HepG2 (cell line): ENCODE measurements around the gene PHB1. TPM values are rescaled to one million over a fixed set of nuclear protein-coding genes. Genes with fewer than 3 reads are reported as not detected.
A peak's percentile ranks its signal among the peaks of the same experiment; 100 is the strongest.

Source experiments
- ATAC-seq: fragments of 200-7000 bp; cut with Tn5 transposase; 3 replicates; pipeline ENCODE4 v1.9.1; 2020; ENCODE audit warnings: mild to moderate bottlenecking, moderate library complexity
- BruUV-seq: library from RNA; stranded (reverse); fragments of 400-500 nt; replicated peaks from 2 replicates; lab custom pipeline; 2021; lab: Mats Ljungman, UMichigan
- CTCF ChIA-PET: fragments of 300-600 bp; formaldehyde crosslinking; extraction: SDS; loops from one replicate; lab custom pipeline; 2021; ENCODE audit warnings: low total read pairs, inconsistent platforms, low intra/inter-chr PET ratio; lab: Yijun Ruan, JAX
- POLR2A ChIA-PET: fragments of 350-600 bp; sonication (Branson Sonifier 250); formaldehyde crosslinking; loops from one replicate; lab custom pipeline; 2020; ENCODE audit warnings: antibody characterized with exemption, inconsistent platforms; lab: Yijun Ruan, JAX
- DNase-seq: peaks from one replicate; pipeline ENCODE4 v3.0.0-alpha.2; 2015; ENCODE audit warnings: low spot score
- FAIRE-seq: peaks from 3 replicates; lab custom pipeline; 2011; peaks lifted over from hg19 to GRCh38; lab: Jason Lieb, UNC
- H2AFZ ChIP-seq: one replicate; pipeline ENCODE4 v1.6.1; 2011; ENCODE audit warnings: low read length, inconsistent platforms
- H3K27ac ChIP-seq: fragments of 300-600 bp; 3 replicates; pipeline ENCODE4 v1.8.0; 2011; ENCODE audit warnings: mixed run types, mild to moderate bottlenecking, mixed read lengths, low read length, inconsistent platforms; ENCODE audit not compliant: insufficient read depth; ENCODE audit errors: extremely low read length
- H3K27me3 ChIP-seq, 2 experiments: fragments of 200-600 bp in 1 of 2; 2 replicates in 1 of 2; 3 replicates in 1 of 2; pipeline versions ENCODE4 v1.6.0 to v1.8.0; 2011; ENCODE audit warnings: low read length in 2 of 2, mild to moderate bottlenecking in 2 of 2, moderate library complexity in 2 of 2, inconsistent platforms in 1 of 2; ENCODE audit not compliant: insufficient read depth in 2 of 2, control insufficient read depth in 1 of 2
- H3K36me3 ChIP-seq, 2 experiments: fragments of 200-600 bp in 1 of 2; replicated peaks in 1 of 2; 2 replicates in 1 of 2; 3 replicates in 1 of 2; pipeline versions ENCODE4 v1.5.1 to v1.8.0; 2011; ENCODE audit warnings: low read length in 2 of 2, inconsistent platforms in 1 of 2; ENCODE audit not compliant: insufficient read depth in 2 of 2, control insufficient read depth in 1 of 2
- H3K4me1 ChIP-seq: 2 replicates; pipeline ENCODE4 v1.5.1; 2012; ENCODE audit warnings: low read length, inconsistent platforms; ENCODE audit not compliant: insufficient read depth
- H3K4me2 ChIP-seq: 2 replicates; pipeline ENCODE4 v1.6.0; 2011; ENCODE audit warnings: low read depth, low read length, inconsistent platforms
- H3K4me3 ChIP-seq, 3 experiments: fragments of 200-600 bp in 1 of 3; sonication (generic), shearing (Covaris generic) in 1 of 3; replicated peaks in 1 of 3; 2 replicates each; pipeline ENCODE4 v1.5.1; 2011 to 2016; ENCODE audit warnings: low read length in 3 of 3, inconsistent platforms in 2 of 3, low read depth in 2 of 3, mild to moderate bottlenecking in 2 of 3, control low read depth in 1 of 3, mixed read lengths in 1 of 3; ENCODE audit not compliant: insufficient read depth in 1 of 3
- H3K79me2 ChIP-seq: one replicate; pipeline ENCODE4 v1.6.1; 2011; ENCODE audit warnings: low read length, inconsistent platforms; ENCODE audit not compliant: insufficient read depth
- H3K9ac ChIP-seq: 2 replicates; pipeline ENCODE4 v1.6.0; 2011; ENCODE audit warnings: mild to moderate bottlenecking, low read depth, low read length, inconsistent platforms; ENCODE audit not compliant: insufficient read depth
- H3K9me3 ChIP-seq: 2 replicates; pipeline ENCODE4 v1.5.1; 2012; ENCODE audit warnings: mild to moderate bottlenecking, low read length
- H4K20me1 ChIP-seq: 2 replicates; pipeline ENCODE4 v1.6.0; 2011; ENCODE audit warnings: inconsistent platforms, mild to moderate bottlenecking, low read length, moderate library complexity; ENCODE audit not compliant: insufficient read depth
- RCOR2 ChIP-seq: IDR thresholded peaks from 2 replicates; pipeline ENCODE4 v1.6.1; 2016; ENCODE audit warnings: missing biosample characterization, missing genetic modification reagents
- SAFB2 ChIP-seq: sonication (generic); formaldehyde crosslinking; IDR thresholded peaks from 2 replicates; pipeline ENCODE4 v1.5.1; 2020; ENCODE audit warnings: missing genetic modification reagents, low read depth, mild to moderate bottlenecking, borderline replicate concordance
- TGIF2 ChIP-seq: IDR thresholded peaks from 2 replicates; pipeline ENCODE4 v1.6.1; 2016; ENCODE audit warnings: control low read depth, missing compliant biosample characterization
- ZFX ChIP-seq: sonication (generic); formaldehyde crosslinking; IDR thresholded peaks from 2 replicates; pipeline ENCODE4 v1.4.0; 2020; ENCODE audit warnings: mild to moderate bottlenecking, low read depth, missing genetic modification reagents, moderate library complexity
- WGBS: methylation state at CpG from one replicate; pipeline ENCODE4 v1.1.6; 2017; ENCODE audit warnings: low lambda C conversion rate; 5-methylcytosine and 5-hydroxymethylcytosine counted together
- in situ Hi-C: cut with HindIII; loops from 2 replicates; pipeline ENCODE4 v1.10.0; 2017; ENCODE audit warnings: low pct_unique_long_range_greater_than_20kb; ENCODE audit not compliant: extremely low pct_ligation_motif_present
- intact Hi-C: fragments of 100-400 bp; cut with micrococcal nuclease; formaldehyde crosslinking; loops from one replicate; pipeline ENCODE4 v1.10.0; 2022; ENCODE audit not compliant: unreplicated experiment
- polyA plus RNA-seq, 8 experiments: library from polyadenylated mRNA; depleted of rRNA in 3 of 8; stranded (reverse) in 7 of 8; unstranded in 1 of 8; fragments of >200 nt; fragmentation: Illumina TruSeq in 4 of 8; extraction: Trizol in 4 of 8; gene quantifications; 2 replicates each; pipeline versions ENCODE4 v1.2.1 to v1.2.3, GENCODE V29; 2011 to 2016; ENCODE audit warnings: low read depth in 4 of 8, missing spikeins in 1 of 8, mixed read lengths in 1 of 8; ENCODE audit not compliant: insufficient read depth in 1 of 8
- total RNA-seq, 5 experiments: library from RNA; depleted of rRNA; stranded (reverse); fragments of >200 nt; fragmentation: Illumina TruSeq; extraction: Trizol; gene quantifications; 2 replicates each; pipeline ENCODE4 v1.2.3, GENCODE V29; 2016; ENCODE audit warnings: low read depth in 1 of 5
- TF ChIP-seq, protein P1 (sequence below): sonication (generic); formaldehyde crosslinking; IDR thresholded peaks from 2 replicates; pipeline ENCODE4 v1.8.0; 2023; ENCODE audit warnings: mild to moderate bottlenecking, missing genetic modification reagents

Gene PHB1
- total and polyA plus RNA-seq, 2 of the 13 experiments (the other 11 are each of a cell fraction or from before 2014, with no cell fraction given): 515 to 688 TPM

DNA sequence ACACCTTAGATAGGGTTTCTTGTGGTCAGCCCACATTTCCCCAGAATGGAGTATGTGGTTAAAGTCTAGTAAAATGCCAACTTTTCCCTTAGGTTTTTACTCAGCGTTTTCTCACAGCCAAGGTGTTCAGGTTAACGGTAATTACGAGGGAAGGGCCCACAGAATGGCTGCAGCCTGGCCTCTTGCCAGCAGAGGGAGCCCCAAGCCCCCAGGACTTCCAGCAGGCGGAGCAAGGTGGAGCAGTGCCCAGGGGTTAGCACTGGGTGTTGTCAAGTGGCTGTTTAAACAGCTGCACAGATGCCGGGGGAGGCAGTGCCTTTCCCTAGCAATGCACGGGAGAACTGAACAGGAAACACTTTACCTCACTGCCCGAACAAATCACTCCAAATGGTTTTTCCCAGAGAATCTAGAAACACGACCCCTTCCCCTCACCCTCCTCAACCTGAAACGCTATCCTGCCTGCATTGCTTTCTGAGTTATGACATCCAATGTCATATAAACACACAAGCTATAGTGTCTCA is 6.6 kb downstream of the PHB1 start (continued):
- TF ChIP-seq SAFB2 (CRISPR knock-in tag) (peak; percentile 38; the same call in 1 of the 2 replicates), TGIF2 (CRISPR knock-in tag) (peak; percentile 79; the same call in 1 of the 2 replicates)
- TF ChIP-seq, all 625 proteins: peak for 151

DNA sequence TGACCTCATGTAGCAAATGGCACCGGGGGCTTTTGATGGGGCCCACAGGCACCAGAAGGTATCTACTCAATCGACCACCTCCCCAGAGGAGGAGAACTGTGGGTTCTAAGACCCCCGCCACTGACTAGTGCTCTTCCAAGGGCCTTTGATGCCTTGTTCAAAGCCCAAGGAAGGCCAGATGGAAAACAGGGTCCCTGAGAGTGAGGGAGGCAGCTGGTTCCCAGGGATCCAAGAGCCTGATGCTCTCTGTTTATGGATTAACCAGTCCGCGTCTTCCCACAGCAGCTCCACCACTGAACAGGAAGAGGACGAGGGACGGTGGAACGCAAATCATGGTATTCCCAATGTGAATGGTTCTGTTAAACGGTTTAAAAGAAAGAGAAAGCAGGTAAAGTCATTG is 7.6 kb downstream of the PHB1 start:
- TF ChIP-seq ZFX: 0 out of 2 replicates have a peak, but pooled peaks have one; percentile 2
- TF ChIP-seq RCOR2: no peak
- TF ChIP-seq, protein P1, sequence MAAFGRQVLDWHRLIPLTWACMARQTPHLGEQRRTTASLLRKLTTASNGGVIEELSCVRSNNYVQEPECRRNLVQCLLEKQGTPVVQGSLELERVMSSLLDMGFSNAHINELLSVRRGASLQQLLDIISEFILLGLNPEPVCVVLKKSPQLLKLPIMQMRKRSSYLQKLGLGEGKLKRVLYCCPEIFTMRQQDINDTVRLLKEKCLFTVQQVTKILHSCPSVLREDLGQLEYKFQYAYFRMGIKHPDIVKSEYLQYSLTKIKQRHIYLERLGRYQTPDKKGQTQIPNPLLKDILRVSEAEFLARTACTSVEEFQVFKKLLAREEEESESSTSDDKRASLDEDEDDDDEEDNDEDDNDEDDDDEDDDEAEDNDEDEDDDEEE (CRISPR knock-in tag): 0 out of 2 replicates have a peak, but pooled peaks have one; percentile 36
- ChIA-PET POLR2A (no interaction called here), CTCF (interaction anchor here (0.8 to 3.3 kb wide), 2 partner anchors 28 to 149 kb away, joined by 4 to 75 read pairs; no protein-coding TSS in a partner anchor)
- H4K20me1 ChIP-seq: 0 out of 2 replicates have a peak, but pooled peaks cover 5% of the 10 kb centered on the region
- H3K4me3 ChIP-seq: no peak overlapping the region
- BruUV-seq: no TSS peak
- no peak overlapping the region for H3K9ac ChIP-seq
- no peaks in the 10 kb centered on the region for H3K9me3 ChIP-seq
- no peak overlapping the region for H2AFZ ChIP-seq
- intact Hi-C loops: loop anchor here (5.0 to 10.0 kb wide), 2 partner anchors 50 to 88 kb away; partner anchors contain the start of gene NGFR
- H3K4me2 ChIP-seq: no peak overlapping the region
- 99% methylated on average over 9 of the region's 9 CpGs for WGBS
- FAIRE-seq (no peak), ATAC-seq (no peak), DNase-seq (no peak)
- H3K79me2 ChIP-seq: peaks cover 4% of the 10 kb centered on the region
- in situ Hi-C loops: no loop called here
- H3K36me3 ChIP-seq: peaks cover 53 to 85% of the 10 kb centered on the region in 2 experiments
- H3K27ac ChIP-seq: no peak overlapping the region
- H3K4me1 ChIP-seq: peaks cover 17% of the 10 kb centered on the region
- H3K27me3 ChIP-seq: no peaks in the 10 kb centered on the region
